ENCODE measurements around the gene CTDSP2.
"Not testable (repeated sequence)": the region's sequence is repeated elsewhere in the genome, so short reads cannot be mapped to it uniquely, and the experiment has no call there.

Gene CTDSP2

DNA sequence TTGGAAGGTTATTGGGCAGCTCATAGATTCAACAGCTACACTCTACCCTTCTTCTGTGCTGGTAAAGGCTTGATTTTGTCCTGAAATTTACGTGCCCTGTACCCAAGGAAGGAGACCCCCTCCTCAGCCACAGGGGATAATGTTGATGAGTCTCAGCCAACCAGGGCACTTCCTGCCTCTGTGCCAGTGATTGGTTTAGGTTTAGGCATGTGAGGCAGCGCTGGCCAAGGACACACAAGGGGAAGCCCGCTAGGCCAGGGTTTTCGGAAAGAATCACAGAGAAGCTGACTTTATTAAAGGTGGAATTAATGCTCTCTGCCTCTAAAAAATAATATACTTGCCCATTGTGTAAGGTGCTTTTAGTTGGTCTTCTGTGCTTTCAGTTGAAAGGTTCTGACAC, 15.4 kb upstream of the CTDSP2 start:
- TF ChIP-seq, protein P1, sequence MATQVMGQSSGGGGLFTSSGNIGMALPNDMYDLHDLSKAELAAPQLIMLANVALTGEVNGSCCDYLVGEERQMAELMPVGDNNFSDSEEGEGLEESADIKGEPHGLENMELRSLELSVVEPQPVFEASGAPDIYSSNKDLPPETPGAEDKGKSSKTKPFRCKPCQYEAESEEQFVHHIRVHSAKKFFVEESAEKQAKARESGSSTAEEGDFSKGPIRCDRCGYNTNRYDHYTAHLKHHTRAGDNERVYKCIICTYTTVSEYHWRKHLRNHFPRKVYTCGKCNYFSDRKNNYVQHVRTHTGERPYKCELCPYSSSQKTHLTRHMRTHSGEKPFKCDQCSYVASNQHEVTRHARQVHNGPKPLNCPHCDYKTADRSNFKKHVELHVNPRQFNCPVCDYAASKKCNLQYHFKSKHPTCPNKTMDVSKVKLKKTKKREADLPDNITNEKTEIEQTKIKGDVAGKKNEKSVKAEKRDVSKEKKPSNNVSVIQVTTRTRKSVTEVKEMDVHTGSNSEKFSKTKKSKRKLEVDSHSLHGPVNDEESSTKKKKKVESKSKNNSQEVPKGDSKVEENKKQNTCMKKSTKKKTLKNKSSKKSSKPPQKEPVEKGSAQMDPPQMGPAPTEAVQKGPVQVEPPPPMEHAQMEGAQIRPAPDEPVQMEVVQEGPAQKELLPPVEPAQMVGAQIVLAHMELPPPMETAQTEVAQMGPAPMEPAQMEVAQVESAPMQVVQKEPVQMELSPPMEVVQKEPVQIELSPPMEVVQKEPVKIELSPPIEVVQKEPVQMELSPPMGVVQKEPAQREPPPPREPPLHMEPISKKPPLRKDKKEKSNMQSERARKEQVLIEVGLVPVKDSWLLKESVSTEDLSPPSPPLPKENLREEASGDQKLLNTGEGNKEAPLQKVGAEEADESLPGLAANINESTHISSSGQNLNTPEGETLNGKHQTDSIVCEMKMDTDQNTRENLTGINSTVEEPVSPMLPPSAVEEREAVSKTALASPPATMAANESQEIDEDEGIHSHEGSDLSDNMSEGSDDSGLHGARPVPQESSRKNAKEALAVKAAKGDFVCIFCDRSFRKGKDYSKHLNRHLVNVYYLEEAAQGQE (IDR thresholded peaks at IDR 0.05; ENCODE audit: insufficient replicate concordance, low read depth): no peak
- TF ChIP-seq SPI1 (IDR thresholded peaks at IDR 0.05; ENCODE audit: borderline replicate concordance, low read depth): no peak
- TF ChIP-seq, protein P2, sequence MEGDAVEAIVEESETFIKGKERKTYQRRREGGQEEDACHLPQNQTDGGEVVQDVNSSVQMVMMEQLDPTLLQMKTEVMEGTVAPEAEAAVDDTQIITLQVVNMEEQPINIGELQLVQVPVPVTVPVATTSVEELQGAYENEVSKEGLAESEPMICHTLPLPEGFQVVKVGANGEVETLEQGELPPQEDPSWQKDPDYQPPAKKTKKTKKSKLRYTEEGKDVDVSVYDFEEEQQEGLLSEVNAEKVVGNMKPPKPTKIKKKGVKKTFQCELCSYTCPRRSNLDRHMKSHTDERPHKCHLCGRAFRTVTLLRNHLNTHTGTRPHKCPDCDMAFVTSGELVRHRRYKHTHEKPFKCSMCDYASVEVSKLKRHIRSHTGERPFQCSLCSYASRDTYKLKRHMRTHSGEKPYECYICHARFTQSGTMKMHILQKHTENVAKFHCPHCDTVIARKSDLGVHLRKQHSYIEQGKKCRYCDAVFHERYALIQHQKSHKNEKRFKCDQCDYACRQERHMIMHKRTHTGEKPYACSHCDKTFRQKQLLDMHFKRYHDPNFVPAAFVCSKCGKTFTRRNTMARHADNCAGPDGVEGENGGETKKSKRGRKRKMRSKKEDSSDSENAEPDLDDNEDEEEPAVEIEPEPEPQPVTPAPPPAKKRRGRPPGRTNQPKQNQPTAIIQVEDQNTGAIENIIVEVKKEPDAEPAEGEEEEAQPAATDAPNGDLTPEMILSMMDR (IDR thresholded peaks at IDR 0.05; ENCODE audit: insufficient read depth, low read length): no peak
- TF ChIP-seq POLR2AphosphoS5 (IDR thresholded peaks at IDR 0.05; ENCODE audit: low read depth): no peak
- TF ChIP-seq GABPA (IDR thresholded peaks at IDR 0.05; ENCODE audit: low read depth): no peak

DNA sequence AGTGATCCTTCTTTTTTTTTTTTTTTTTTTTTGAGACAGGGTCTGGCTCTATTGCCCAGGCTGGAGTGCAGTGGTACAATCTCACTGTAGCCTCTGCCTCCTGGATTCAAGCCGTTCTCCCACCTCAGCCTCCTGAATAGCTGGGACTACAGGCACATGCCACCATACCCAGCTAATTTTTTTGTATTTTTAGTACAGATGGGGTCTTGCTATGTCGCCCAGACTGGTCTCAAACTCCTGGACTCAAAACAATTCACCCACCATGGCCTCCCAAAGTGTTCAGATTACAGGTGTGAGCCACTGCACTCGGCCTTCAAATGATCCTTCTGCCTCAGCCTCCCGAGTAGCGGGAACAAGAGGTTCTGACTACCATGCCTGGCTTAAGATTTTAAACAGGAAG, 14.4 kb upstream of the CTDSP2 start:
- H3K4me3 ChIP-seq (replicated peaks; ENCODE audit: insufficient read depth, low read length); DNase-seq (ENCODE audit: low read depth in 1 of 2, low spot score in 1 of 2); H3K27ac ChIP-seq (replicated peaks); H3K27me3 ChIP-seq (ENCODE audit: insufficient read depth, poor library complexity, severe bottlenecking): not testable (repeated sequence)

More for the DNA sequence above, 15.4 kb upstream of the CTDSP2 start:
- Histone ChIP-seq H3K4me3 (replicated peaks; ENCODE audit: insufficient read depth, low read length) (no peak overlapping the region), H3K27ac (replicated peaks) (no peak overlapping the region), H3K27me3 (ENCODE audit: insufficient read depth, poor library complexity, severe bottlenecking) (no peaks in the 10 kb centered on the region)
- DNase-seq (ENCODE audit: low read depth in 1 of 2, low spot score in 1 of 2): no peak

DNA sequence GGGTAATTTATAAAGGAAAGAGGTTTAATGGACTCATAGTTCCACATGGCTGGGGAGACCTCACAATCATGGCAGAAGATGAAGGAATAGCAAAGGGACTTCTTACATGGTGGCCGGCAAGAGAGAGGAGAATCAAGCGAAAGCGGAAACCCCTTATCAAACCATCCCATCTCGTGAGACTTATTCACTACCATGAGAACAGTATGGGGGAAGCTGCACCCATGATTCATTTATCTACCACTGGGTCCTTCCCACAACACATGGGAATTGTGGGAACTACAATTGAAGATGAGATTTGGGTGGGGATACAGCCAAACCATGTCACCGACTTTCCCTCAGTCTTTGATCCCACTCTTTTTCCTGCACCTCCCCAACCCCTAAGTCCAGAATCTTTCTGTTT, 12.6 kb upstream of the CTDSP2 start:
- Histone ChIP-seq H3K27ac (replicated peaks) (no peak overlapping the region), H3K4me3 (replicated peaks; ENCODE audit: insufficient read depth, low read length) (no peak overlapping the region), H3K27me3 (ENCODE audit: insufficient read depth, poor library complexity, severe bottlenecking) (no peaks in the 10 kb centered on the region)
- no peak for DNase-seq (ENCODE audit: low read depth in 1 of 2, low spot score in 1 of 2)
- no peak for TF ChIP-seq POLR2AphosphoS5 (IDR thresholded peaks at IDR 0.05; ENCODE audit: low read depth)
- TF ChIP-seq SPI1 (IDR thresholded peaks at IDR 0.05; ENCODE audit: borderline replicate concordance, low read depth): no peak
- TF ChIP-seq GABPA (IDR thresholded peaks at IDR 0.05; ENCODE audit: low read depth): no peak
- TF ChIP-seq, protein P2 (IDR thresholded peaks at IDR 0.05; ENCODE audit: insufficient read depth, low read length): no peak
- TF ChIP-seq, protein P1 (IDR thresholded peaks at IDR 0.05; ENCODE audit: insufficient replicate concordance, low read depth): no peak

DNA sequence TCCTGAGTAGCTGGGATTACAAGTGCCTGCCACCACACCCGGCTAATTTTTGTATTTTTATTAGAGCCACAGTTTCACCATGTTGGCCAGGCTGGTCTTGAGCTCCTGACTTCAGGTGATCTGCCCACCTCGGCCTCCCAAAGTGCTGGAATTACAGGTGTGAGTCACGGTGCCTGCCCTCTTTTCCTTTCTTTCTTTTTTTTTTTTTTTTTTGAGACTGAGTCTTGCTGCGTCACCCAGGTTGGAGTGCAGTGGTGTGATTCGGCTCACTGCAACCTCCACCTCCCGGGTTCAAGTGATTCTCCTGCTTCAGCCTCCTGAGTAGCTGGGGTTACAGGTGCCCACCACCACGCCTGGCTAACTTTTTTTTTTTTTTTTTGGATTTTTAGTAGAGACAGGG, 11.6 kb upstream of the CTDSP2 start:
- not testable (repeated sequence) for DNase-seq (ENCODE audit: low read depth in 1 of 2, low spot score in 1 of 2); H3K27me3 ChIP-seq (ENCODE audit: insufficient read depth, poor library complexity, severe bottlenecking); H3K4me3 ChIP-seq (replicated peaks; ENCODE audit: insufficient read depth, low read length); H3K27ac ChIP-seq (replicated peaks)

DNA sequence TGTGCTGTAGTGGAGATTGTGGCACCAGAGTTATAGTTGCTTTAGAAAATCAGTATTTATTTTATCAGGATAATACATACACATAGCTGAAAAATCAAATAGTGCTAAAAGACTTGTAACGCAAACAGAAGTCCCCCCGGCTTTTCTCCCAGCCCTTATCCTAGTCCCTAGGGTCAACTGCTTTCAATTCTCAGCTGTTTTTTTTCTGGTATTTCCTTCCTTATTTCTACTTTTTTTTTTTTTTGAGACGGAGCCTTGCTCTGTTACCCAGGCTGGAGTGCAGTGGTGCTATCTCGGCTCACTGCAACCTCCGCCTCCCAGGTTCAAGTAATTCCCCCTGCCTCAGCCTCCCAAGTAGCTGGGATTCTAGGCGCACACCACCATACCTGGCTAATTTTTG, 8.4 kb upstream of the CTDSP2 start:
- Histone ChIP-seq H3K27ac (replicated peaks) (no peak overlapping the region), H3K27me3 (ENCODE audit: insufficient read depth, poor library complexity, severe bottlenecking) (peaks cover 5% of the 10 kb centered on the region), H3K4me3 (replicated peaks; ENCODE audit: insufficient read depth, low read length) (no peak overlapping the region)
- TF ChIP-seq GABPA (IDR thresholded peaks at IDR 0.05; ENCODE audit: low read depth) (no peak), POLR2AphosphoS5 (IDR thresholded peaks at IDR 0.05; ENCODE audit: low read depth) (no peak), SPI1 (IDR thresholded peaks at IDR 0.05; ENCODE audit: borderline replicate concordance, low read depth) (no peak)
- TF ChIP-seq, protein P2 (IDR thresholded peaks at IDR 0.05; ENCODE audit: insufficient read depth, low read length): no peak
- TF ChIP-seq, protein P1 (IDR thresholded peaks at IDR 0.05; ENCODE audit: insufficient replicate concordance, low read depth): no peak
- DNase-seq (ENCODE audit: low read depth in 1 of 2, low spot score in 1 of 2): no peak
